Upper lobe of right lung (tissue), 1 donor: ENCODE data around the gene COX6B2. TPM values are rescaled to one million over a fixed set of nuclear protein-coding genes. Genes with fewer than 3 reads are reported as not detected.
A peak's percentile ranks its signal among the peaks of the same experiment; 100 is the strongest.
"Not testable (repeated sequence)": the region's sequence is repeated elsewhere in the genome, so short reads cannot be mapped to it uniquely, and the experiment has no call there.

Experiments
- ATAC-seq: fragments of 200-7000 bp; cut with Tn5 transposase; one replicate; pipeline ENCODE4 v1.9.1; 2020; ENCODE audit warnings: mild to moderate bottlenecking, moderate library complexity
- DNase-seq: peaks from one replicate; pipeline ENCODE4 v3.0.0-alpha.2; 2020
- H3K27ac ChIP-seq: fragments of 200-600 bp; one replicate; pipeline ENCODE4 v1.8.0; 2022
- H3K27me3 ChIP-seq: fragments of 200-600 bp; one replicate; pipeline ENCODE4 v1.8.0; 2022; ENCODE audit warnings: mild to moderate bottlenecking
- H3K36me3 ChIP-seq: fragments of 200-600 bp; one replicate; pipeline ENCODE4 v1.8.0; 2022
- H3K4me1 ChIP-seq: fragments of 200-600 bp; one replicate; pipeline ENCODE4 v1.8.0; 2022
- H3K4me3 ChIP-seq: fragments of 200-600 bp; one replicate; pipeline ENCODE4 v1.8.0; 2022; ENCODE audit warnings: mild to moderate bottlenecking
- H3K9me3 ChIP-seq: fragments of 200-600 bp; one replicate; pipeline ENCODE4 v1.8.0; 2022
- CTCF ChIP-seq: fragments of 200-600 bp; IDR thresholded peaks from one replicate; pipeline ENCODE4 v1.8.0; 2022; ENCODE audit warnings: antibody characterized with exemption
- intact Hi-C: fragments of 100-400 bp; cut with DNase I; formaldehyde crosslinking; loops from one replicate; pipeline ENCODE4 v1.11.0; 2022
- total RNA-seq: library from RNA; stranded (reverse); fragmentation: NEBNext Ultra II Directional; extraction: Animal tissue kit (Norgen Biotek cat#: 25700); gene quantifications from one replicate; pipeline ENCODE4 v1.2.1, GENCODE V29; 2021
- donor health status: DM: no; HTN: yes; CAD: no; lungs with severe emphysema.

Gene COX6B2
- total RNA-seq, 1 donor from 2014 or later = not detected

DNA sequence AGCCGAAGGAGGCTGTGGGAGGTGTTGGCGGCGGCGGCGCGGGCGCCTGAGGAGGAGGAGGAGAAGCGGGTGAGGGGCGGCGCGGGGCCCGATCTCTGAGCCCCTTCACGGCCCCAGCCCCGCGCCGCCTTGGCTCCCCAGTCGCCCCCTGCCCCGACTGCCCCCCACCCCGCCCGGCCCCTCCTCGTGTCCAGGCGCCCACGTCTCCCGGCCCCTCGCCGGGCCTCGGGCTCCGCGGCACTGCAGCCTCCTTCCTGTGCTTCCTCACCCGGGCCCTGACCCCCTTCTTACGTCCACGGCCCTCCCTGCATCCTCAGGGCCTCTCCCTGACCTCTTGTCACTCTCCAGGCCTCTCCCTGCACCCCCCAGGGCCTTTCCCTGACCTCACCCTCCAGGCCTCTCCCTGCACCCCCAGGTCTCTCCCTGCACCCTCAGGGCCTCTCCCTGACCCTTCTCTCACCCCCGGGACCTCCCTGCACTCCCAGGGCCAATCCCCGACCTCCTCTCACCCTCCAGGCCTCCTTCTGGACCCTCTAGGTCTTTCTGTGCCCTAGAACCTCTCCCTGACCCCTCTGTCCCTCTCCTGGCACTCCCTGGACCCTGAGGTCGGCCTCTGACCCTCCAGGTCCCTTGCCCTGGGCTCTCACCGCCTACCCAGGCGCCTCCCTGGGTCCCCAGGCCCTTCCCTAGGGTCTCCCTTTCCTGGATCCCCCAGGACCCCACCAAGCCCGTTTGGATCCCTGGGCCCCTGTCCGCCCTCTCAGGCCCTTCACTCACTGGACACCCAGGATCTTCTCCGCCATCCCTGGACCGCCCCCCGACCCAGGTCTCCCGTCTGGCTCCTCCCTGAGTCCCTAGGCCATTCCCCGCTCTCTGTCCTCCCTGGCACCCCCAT is 14.4 kb downstream of the COX6B2 start:
- peaks cover 6% of the 10 kb centered on the region for H3K36me3 ChIP-seq
- H3K4me3 ChIP-seq = peak overlapping the region; percentile 67
- no peaks in the 10 kb centered on the region for H3K27me3 ChIP-seq
- H3K27ac ChIP-seq = peak overlapping the region; percentile 86
- no peak for DNase-seq
- H3K9me3 ChIP-seq = no peaks in the 10 kb centered on the region
- H3K4me1 ChIP-seq = peaks cover 9% of the 10 kb centered on the region
- ATAC-seq = no peak
- no peak for TF ChIP-seq CTCF
- intact Hi-C loops = no loop called here

DNA sequence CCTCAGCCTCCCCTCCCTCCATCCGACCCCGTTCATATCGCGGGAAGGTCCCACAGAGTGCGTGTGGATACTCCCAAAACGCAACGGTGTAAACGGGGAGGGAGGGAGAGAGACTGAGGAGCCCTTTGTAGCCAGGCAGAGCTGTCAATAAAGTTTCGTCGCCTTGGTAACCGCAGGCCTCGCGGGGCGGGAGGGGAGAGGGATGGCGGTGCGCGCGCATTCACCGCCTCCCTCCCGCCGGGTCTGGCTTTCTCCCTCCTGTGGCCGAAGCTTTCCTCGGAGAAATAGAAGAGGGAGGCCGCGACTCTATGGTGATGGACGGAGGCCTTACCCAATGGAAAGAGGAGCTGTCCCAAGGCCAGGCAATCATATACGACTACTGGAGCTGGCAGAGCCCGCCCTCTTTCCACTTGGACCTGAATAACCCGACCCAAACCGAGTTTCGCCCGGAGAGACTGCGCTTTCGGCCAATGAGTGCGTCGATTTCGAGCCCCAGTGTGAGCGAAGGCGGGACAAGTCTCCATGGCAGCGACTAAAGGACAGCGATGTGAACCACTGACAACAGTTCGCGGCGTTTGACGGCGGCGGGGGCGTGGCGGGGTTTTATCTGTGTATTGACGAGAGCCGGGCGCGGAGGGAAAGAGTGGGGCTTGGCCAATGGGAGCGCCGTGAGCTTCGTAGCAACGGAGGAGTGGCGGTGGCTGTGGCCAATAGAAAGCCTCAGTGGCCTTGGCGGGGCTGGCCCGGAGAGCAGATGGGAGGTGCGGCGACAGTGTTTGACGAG is 15.2 kb downstream of the COX6B2 start, which contains the start of gene KMT5C:
Gene KMT5C, plus strand, starts transcription at position 772 of the 784 bp plus-strand sequence. CDS start 2,061 bp downstream, outside the sequence.
- Histone ChIP-seq H3K9me3 (no peaks in the 10 kb centered on the region), H3K27ac (peak within 1 kb of the TSS; percentile 90)

GRCh38 chr19:55336101-55336500 is 18.4 kb downstream of the COX6B2 start:
- Histone ChIP-seq H3K36me3 (no peaks in the 10 kb centered on the region), H3K4me1 (peaks cover 9% of the 10 kb centered on the region), H3K9me3 (no peaks in the 10 kb centered on the region), H3K27ac (no peak overlapping the region), H3K4me3 (no peak overlapping the region), H3K27me3 (no peaks in the 10 kb centered on the region)
- no peak for DNase-seq
- intact Hi-C loops = no loop called here
- no peak for TF ChIP-seq CTCF
- ATAC-seq = no peak

More for the DNA sequence above, 15.2 kb downstream of the COX6B2 start, which contains the start of gene KMT5C:
- peak; percentile 100 for DNase-seq
- peak; percentile 47 for TF ChIP-seq CTCF
- peak; percentile 92 for ATAC-seq
- Histone ChIP-seq H3K27me3 (no peaks in the 10 kb centered on the region), H3K4me1 (peaks cover 9% of the 10 kb centered on the region), H3K36me3 (peaks cover 6% of the 10 kb centered on the region), H3K4me3 (peak within 1 kb of the TSS; percentile 67)
- intact Hi-C loops = no loop called here

DNA sequence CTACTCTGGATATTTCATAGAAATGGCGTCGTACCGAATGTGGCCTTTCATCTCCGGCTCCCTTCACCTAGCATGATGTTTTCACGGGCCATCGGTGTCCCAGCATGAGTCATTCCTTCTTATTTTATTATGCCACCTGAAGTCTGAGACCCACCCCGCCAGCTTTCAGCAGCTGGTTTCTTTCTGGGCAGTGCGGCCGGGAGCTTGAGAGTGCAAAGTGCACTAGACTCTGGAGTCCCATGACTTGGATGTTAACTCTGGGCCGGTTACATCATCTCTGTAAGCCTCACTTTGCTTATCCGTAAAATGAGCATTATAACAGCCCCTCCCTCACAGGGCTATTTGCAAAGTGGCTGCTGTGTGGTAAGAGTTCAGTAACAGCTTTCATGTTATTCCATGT is 20.6 kb downstream of the COX6B2 start:
- H3K27ac ChIP-seq = no peak overlapping the region
- no peak overlapping the region for H3K4me3 ChIP-seq
- no peak for TF ChIP-seq CTCF

DNA sequence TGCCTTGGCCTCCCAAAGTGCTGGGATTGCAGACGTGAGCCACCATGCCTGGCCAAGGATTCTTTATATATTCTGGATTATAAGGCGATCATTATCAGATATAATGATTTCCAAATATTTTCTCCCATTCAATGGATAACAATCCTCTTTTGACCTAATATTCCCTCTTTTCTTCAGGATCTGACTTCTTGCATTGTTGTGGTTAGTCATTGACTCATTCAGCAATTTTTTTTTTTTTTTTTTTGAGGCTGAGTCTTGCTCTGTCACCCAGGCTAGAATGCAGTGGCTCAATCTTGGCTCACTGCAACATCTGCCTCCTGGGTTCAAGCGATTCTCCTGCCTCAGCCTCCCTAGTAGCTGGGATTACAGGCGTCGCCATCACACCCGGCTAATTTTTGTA is 24.7 kb downstream of the COX6B2 start:
- ATAC-seq, H3K27me3 ChIP-seq, H3K36me3 ChIP-seq, H3K4me3 ChIP-seq, H3K4me1 ChIP-seq, H3K27ac ChIP-seq, DNase-seq, H3K9me3 ChIP-seq, intact Hi-C loops: not testable (repeated sequence)

More for the DNA sequence above, 20.6 kb downstream of the COX6B2 start:
- Histone ChIP-seq H3K4me1 (peaks cover 4% of the 10 kb centered on the region), H3K9me3 (no peaks in the 10 kb centered on the region), H3K36me3 (no peaks in the 10 kb centered on the region), H3K27me3 (no peaks in the 10 kb centered on the region)
- no peak for DNase-seq
- peak; percentile 7 for ATAC-seq
- intact Hi-C loops = no loop called here

DNA sequence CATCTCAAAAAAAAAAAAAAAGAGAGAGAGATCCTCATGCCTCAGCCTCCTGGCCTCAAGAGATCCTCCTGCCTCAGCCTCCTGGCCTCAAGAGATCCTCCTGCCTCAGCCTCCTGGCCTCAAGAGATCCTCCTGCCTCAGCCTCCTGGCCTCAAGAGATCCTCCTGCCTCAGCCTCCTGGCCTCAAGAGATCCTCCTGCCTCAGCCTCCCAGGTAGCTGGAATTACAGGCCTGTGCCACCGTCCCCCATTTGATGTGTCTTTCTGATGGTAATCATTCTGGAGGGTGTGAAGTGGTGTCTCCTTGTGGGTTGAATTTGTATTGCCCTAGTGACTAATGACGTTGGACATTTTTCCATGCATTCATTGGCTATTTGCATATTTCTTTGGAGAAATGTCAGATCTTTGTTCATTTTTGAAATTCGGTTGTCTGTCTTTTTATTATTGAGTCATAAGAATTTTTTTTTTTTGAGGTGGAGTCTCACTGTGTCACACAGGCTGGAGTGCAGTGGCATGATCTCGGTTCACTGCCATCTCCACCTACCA is 25.7 kb downstream of the COX6B2 start:
- H3K4me3 ChIP-seq, intact Hi-C loops, H3K27ac ChIP-seq, H3K4me1 ChIP-seq, DNase-seq, ATAC-seq, H3K36me3 ChIP-seq, H3K27me3 ChIP-seq, H3K9me3 ChIP-seq: not testable (repeated sequence)
